SU-DHL-6 (cell line): ENCODE data around the gene AIG1.

Experiments
- H2AFZ ChIP-seq: fragments of 200-600 bp; sonication (generic); 2 replicates; pipeline ENCODE4 v1.6.1; 2014; ENCODE audit warnings: low read depth, mild to moderate bottlenecking, moderate library complexity, mixed read lengths, antibody characterized with exemption, low read length; ENCODE audit not compliant: severe bottlenecking
- H3F3A ChIP-seq: fragments of 200-600 bp; shearing (Covaris generic); 2 replicates; pipeline ENCODE4 v1.6.0; 2016; ENCODE audit warnings: antibody characterized with exemption, mild to moderate bottlenecking; ENCODE audit not compliant: insufficient read depth
- H3K27ac ChIP-seq: fragments of 200-600 bp; sonication (generic); 2 replicates; pipeline ENCODE4 v1.5.1; 2016; ENCODE audit warnings: low read depth, mild to moderate bottlenecking, low read length, moderate library complexity, mixed read lengths
- H3K27me3 ChIP-seq: fragments of 200-600 bp; sonication (generic), shearing (Covaris generic); 2 replicates; pipeline ENCODE4 v1.6.0; 2014; ENCODE audit warnings: mild to moderate bottlenecking, low read length
- H3K36me3 ChIP-seq: fragments of 200-600 bp; sonication (generic); 2 replicates; pipeline ENCODE4 v1.6.1; 2014; ENCODE audit warnings: mild to moderate bottlenecking, low read length, mixed read lengths
- H3K4me2 ChIP-seq: fragments of 300-600, 200-600 bp; shearing (Covaris generic), sonication (generic); 2 replicates; pipeline ENCODE4 v1.6.0; 2014; ENCODE audit warnings: low read length, low read depth, mild to moderate bottlenecking; ENCODE audit not compliant: poor library complexity, severe bottlenecking
- H3K4me3 ChIP-seq: fragments of 200-600 bp; sonication (generic); 2 replicates; pipeline ENCODE4 v1.5.1; 2014; ENCODE audit warnings: antibody characterized with exemption, low read length, mild to moderate bottlenecking, mixed read lengths; ENCODE audit not compliant: insufficient read depth, poor library complexity, severe bottlenecking
- H3K79me2 ChIP-seq: fragments of 200-600 bp; sonication (generic); 2 replicates; pipeline ENCODE4 v1.6.1; 2014; ENCODE audit warnings: mild to moderate bottlenecking, low read length, moderate library complexity; ENCODE audit not compliant: insufficient read depth
- H3K9ac ChIP-seq: fragments of 200-600 bp; sonication (generic); 2 replicates; pipeline ENCODE4 v1.7.0; 2014; ENCODE audit warnings: mild to moderate bottlenecking, low read length
- H3K9me2 ChIP-seq: fragments of 200-600 bp; sonication (generic); replicated peaks from 2 replicates; pipeline ENCODE4 v1.6.1; 2014; ENCODE audit warnings: low read length; ENCODE audit not compliant: insufficient read depth
- H3K9me3 ChIP-seq: fragments of 200-600 bp; sonication (generic); 2 replicates; pipeline ENCODE4 v1.6.1; 2014; ENCODE audit warnings: low read length, mixed read lengths; ENCODE audit not compliant: insufficient read depth
- H4K20me1 ChIP-seq: fragments of 200-600 bp; sonication (generic); 2 replicates; pipeline ENCODE4 v1.6.1; 2014; ENCODE audit warnings: low read depth, mild to moderate bottlenecking, antibody characterized with exemption, low read length, moderate library complexity, mixed read lengths
- EZH2phosphoT487 ChIP-seq: fragments of 200-600 bp; sonication (generic), shearing (Covaris generic); conservative IDR thresholded peaks from 2 replicates; pipeline ENCODE4 v1.6.1; 2018; ENCODE audit warnings: mild to moderate bottlenecking, antibody characterized with exemption, low read length, moderate library complexity, mixed read lengths
- TF ChIP-seq, protein P1 (sequence below): fragments of 200-600 bp; sonication (generic); IDR thresholded peaks from one replicate; pipeline ENCODE4 v1.5.1; 2017; ENCODE audit warnings: antibody characterized with exemption, mild to moderate bottlenecking, low read length, moderate library complexity; ENCODE audit not compliant: insufficient read depth, poor library complexity, severe bottlenecking

The AIG1 gene

DNA sequence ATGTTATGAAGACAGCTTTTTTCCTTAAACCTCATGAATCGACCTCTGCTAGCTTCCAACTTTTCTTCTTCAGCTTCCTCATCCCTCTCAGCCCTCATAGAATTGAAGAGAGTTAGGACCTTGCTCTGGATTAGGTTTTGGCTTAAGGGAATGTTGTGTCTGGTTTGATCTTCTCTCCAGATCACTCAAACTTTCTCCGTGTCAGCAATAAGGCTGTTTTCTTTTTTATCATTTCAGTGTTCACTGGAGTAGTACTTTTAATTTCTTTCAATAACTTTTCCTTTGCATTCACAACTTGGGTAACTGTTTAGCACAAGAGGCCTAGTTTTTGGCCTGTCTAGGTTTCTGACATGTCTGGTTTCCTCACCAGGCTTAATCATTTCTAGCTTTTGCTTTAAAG is 32.6 kb downstream of the AIG1 start:
- Histone ChIP-seq H3K27me3 (no peaks in the 10 kb centered on the region), H2AFZ (no peak overlapping the region), H4K20me1 (no peaks in the 10 kb centered on the region), H3K36me3 (no peaks in the 10 kb centered on the region), H3K9ac (no peak overlapping the region), H3K4me2 (no peak overlapping the region), H3K9me3 (no peaks in the 10 kb centered on the region), H3K27ac (no peak overlapping the region), H3K4me3 (no peak overlapping the region), H3K9me2 (no peaks in the 10 kb centered on the region), H3F3A (no peaks in the 10 kb centered on the region), H3K79me2 (no peaks in the 10 kb centered on the region)
- TF ChIP-seq, protein P1, sequence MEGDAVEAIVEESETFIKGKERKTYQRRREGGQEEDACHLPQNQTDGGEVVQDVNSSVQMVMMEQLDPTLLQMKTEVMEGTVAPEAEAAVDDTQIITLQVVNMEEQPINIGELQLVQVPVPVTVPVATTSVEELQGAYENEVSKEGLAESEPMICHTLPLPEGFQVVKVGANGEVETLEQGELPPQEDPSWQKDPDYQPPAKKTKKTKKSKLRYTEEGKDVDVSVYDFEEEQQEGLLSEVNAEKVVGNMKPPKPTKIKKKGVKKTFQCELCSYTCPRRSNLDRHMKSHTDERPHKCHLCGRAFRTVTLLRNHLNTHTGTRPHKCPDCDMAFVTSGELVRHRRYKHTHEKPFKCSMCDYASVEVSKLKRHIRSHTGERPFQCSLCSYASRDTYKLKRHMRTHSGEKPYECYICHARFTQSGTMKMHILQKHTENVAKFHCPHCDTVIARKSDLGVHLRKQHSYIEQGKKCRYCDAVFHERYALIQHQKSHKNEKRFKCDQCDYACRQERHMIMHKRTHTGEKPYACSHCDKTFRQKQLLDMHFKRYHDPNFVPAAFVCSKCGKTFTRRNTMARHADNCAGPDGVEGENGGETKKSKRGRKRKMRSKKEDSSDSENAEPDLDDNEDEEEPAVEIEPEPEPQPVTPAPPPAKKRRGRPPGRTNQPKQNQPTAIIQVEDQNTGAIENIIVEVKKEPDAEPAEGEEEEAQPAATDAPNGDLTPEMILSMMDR: no peak
- no peak for TF ChIP-seq EZH2phosphoT487

DNA sequence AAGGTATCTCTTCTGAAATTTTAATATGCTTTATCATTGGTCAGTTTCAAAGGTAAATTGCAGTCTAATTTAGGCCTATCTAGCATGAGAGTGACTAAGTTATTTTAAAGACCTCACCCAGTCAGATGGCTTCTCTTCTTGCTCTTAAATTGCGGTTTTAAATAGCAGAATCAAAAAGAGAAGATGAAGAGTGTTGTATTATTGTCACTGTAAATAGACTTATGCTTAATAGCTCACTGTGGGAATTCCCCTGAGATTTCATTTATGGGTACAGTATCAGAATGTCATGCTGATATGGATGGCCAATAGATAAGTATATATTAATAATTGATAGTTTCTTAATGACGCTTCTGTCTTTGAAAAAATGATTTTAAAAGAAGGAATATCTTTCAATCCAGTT is 35.7 kb downstream of the AIG1 start:
- H3K36me3 ChIP-seq: no peaks in the 10 kb centered on the region
- no peak overlapping the region for H3K9ac ChIP-seq
- H3K9me3 ChIP-seq: no peaks in the 10 kb centered on the region
- no peak for TF ChIP-seq EZH2phosphoT487
- TF ChIP-seq, protein P1: no peak
- no peak overlapping the region for H3K27ac ChIP-seq
- no peak overlapping the region for H2AFZ ChIP-seq
- H3F3A ChIP-seq: no peaks in the 10 kb centered on the region
- H3K79me2 ChIP-seq: no peaks in the 10 kb centered on the region
- H4K20me1 ChIP-seq: no peaks in the 10 kb centered on the region
- no peaks in the 10 kb centered on the region for H3K9me2 ChIP-seq
- H3K4me2 ChIP-seq: no peak overlapping the region
- H3K27me3 ChIP-seq: no peaks in the 10 kb centered on the region
- no peak overlapping the region for H3K4me3 ChIP-seq

- Histone ChIP-seq H3K9me2 (no peaks in the 10 kb centered on the region), H3K9ac (no peak overlapping the region), H3K36me3 (no peaks in the 10 kb centered on the region), H3K9me3 (no peaks in the 10 kb centered on the region), H3F3A (no peaks in the 10 kb centered on the region), H3K27me3 (no peaks in the 10 kb centered on the region), H3K27ac (no peak overlapping the region), H3K79me2 (no peaks in the 10 kb centered on the region), H3K4me2 (no peak overlapping the region), H4K20me1 (no peaks in the 10 kb centered on the region), H3K4me3 (no peak overlapping the region), H2AFZ (no peak overlapping the region)
- TF ChIP-seq, protein P1: no peak
- no peak for TF ChIP-seq EZH2phosphoT487
These were observed 36.6 kb downstream of the AIG1 start for GRCh38 chr6:143097224-143097795.
